ENCODE data around the gene CGB3.
A peak's percentile ranks its signal among the peaks of the same experiment; 100 is the strongest.

Gene CGB3

DNA sequence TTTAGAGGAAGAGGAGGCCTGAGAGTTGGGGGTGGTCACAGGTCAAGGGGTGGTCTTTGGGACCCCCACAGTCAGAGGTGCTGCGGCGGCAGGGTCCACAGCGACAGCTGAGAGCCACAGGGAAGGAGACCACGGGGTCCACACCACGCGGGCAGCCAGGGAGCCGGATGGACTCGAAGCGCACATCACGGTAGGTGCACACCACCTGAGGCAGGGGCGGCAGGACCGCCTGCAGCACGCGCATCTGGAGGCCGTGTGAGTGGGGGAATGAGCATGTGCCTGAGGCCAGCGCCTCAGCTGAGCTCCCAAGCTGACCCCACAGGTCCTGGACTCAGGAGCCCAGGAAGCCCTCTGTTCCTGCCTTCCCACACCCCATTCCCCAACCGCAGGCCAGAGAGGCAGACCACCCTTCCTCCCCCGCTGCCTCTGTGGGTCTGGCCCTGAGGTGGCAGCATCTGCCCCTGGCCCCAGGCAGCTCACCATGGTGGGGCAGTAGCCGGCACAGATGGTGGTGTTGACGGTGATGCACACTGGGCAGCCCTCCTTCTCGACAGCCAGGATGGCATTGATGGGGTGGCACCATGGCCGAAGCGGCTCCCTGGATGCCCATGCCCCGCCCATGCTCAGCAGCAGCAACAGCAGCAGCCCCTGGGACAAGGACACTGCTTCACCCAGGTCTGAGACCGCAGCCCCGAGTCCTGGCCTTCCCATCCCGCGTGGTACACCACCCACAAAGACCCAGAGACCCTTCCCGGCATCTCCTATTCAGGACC lies 7.9 kb downstream of the CGB3 start:
- no peak for DNase-seq (ENCODE audit: low read depth in 2 of 3, low spot score in 2 of 3)

DNA sequence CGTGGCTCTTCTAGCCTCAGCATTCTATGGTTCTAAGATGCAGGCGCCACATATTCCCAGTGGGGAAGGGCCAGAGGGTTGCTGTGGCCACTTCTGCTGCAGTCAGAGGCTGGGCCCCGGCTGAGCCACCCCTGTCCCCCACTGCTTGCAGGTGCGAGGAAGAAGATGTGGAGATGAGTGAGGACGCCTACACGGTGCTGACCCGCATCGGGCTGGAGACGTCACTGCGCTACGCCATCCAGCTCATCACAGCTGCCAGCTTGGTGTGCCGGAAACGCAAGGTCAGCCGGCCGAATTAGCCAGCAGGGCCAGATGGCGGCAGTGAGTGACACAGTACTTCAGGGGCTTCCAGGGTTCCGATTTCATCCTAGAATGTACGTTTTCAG lies 9.3 kb downstream of the CGB3 start:
- DNase-seq (ENCODE audit: low read depth in 2 of 3, low spot score in 2 of 3), result no peak

DNA sequence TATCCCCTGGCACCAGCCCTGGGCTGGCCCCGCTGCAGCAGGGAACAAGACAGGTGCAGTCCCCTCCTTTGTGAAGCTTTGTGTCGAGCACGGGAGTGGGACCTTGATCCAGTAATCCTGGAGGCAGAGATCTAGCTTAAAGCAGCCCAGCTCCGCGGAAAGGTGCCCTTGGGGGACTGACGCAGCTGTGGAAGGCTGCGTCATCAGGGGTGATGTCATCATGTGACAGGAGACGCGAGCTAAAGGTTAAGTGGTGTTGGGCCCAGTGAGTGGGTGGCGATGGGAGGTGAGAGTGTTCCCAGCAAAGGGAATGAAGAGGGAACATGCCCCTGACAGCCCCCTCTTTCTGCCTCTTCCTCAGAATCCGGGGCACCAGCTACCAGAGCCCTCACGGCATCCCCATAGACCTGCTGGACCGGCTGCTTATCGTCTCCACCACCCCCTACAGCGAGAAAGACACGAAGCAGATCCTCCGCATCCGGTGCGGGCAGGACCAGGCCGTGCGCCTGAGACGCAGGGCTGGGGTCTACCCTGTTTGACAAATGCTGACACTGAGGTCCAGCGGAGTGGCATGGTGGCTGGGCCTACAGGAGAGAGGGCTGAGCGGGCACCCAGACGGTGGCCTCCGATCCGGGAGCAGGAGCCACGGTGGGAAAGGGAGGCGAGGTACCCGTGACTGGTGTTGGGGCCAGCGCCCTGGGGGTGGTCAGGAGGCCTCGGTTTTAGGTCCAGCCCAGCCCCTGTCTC lies 9.8 kb downstream of the CGB3 start:
- DNase-seq (ENCODE audit: low read depth in 2 of 3, low spot score in 2 of 3), result no peak

DNA sequence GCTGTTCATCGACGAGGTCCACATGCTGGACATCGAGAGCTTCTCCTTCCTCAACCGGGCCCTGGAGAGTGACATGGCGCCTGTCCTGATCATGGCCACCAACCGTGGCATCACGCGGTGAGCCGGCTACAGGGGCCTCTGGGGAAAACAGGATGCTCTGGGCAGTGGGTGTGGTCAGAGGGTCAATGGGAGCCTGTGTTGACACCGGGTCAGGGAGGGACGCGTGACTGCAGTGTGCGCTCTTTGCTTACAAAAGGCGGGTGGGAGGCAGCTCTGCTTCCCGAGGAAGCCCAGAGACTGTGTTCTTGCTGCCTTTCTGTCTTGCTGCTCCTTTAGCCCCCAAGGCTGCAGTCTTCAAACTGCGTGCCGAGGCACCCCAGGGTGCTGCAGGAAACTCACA lies 12.9 kb downstream of the CGB3 start:
- DNase-seq (ENCODE audit: low read depth in 2 of 3, low spot score in 2 of 3), result no peak

DNA sequence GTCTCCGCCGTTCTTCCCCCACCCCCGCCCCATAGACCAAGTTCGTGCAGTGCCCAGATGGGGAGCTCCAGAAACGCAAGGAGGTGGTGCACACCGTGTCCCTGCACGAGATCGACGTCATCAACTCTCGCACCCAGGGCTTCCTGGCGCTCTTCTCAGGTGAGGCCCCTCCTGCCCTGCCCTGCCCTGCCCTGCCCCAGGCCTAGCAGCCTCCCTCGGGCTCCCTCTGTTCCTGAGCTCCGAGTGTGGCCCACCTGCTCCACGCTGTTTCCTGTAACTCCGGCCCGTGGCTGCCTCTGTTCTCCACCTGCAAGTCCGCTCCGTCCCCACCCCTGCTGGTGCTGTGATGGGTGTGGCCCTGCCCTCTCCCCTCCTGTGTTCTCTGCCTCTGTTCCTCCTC lies 13.7 kb downstream of the CGB3 start:
- DNase-seq (ENCODE audit: low read depth in 2 of 3, low spot score in 2 of 3), result no peak

DNA sequence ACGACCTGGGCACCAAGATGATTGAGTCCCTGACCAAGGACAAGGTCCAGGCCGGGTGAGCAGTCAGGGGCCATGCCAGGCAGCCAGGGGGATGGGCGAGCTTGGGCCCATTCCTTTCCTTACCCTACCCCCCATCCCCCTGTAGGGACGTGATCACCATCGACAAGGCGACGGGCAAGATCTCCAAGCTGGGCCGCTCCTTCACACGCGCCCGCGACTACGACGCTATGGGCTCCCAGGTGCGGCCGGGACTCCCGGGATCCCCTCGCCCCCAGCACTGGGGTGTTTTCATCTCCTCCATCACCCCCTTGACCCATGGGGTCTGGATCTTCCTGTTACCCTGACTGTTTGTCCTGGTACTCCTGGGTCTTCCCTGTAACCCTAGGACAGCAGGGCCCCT lies 14.3 kb downstream of the CGB3 start:
- DNase-seq (ENCODE audit: low read depth in 2 of 3, low spot score in 2 of 3), result no peak

DNA sequence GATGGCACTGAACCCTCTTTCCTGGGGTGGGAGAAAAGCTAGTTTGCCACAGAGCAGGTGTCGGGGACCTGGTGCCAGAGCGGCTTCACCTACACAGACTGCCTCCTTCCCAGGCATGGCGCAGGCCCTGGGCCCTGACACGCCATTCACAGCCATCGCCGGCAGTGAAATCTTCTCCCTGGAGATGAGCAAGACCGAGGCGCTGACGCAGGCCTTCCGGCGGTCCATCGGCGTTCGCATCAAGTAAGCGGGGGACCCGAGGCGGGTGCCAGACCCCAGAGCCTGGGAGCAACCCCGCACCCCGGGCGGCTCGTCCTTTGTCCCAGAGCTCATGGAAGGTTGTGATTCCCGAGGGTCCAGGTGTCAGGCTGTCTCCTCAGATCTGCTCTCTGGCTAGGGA lies 17.2 kb downstream of the CGB3 start:
- no peak for DNase-seq (ENCODE audit: low read depth in 2 of 3, low spot score in 2 of 3)

DNA sequence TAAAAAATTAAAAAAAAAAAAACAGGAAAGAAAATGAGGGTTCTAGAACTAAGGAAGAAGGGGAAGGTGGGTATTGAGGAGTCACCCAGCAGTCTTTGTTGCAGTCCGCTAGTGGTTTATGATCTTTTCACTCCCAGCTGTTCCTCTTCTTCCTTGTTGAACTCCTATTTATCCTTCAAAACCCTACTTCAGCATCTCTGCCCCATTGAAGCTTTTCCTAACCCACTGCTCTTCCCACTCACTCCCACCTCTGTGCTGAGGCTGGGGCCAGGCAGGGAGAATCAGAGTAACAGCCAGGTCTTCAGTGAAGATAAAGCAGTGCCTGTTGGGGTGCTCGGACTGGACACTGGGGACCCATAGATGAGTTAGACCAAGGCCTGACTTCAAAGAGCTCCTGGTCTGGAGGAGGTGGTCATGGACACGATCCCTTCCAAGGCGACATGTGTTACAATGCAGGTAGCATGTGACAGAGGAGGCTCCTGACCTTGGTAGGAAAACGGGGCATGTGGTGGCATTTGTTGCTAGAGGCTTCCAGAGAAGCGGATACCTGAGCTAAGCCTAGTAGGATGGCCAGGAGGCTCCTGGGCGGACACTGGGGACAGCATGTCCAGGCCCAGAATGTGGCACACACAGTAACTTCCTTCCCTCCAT lies 19.0 kb downstream of the CGB3 start:
- DNase-seq (ENCODE audit: low read depth in 2 of 3, low spot score in 2 of 3), result no peak

DNA sequence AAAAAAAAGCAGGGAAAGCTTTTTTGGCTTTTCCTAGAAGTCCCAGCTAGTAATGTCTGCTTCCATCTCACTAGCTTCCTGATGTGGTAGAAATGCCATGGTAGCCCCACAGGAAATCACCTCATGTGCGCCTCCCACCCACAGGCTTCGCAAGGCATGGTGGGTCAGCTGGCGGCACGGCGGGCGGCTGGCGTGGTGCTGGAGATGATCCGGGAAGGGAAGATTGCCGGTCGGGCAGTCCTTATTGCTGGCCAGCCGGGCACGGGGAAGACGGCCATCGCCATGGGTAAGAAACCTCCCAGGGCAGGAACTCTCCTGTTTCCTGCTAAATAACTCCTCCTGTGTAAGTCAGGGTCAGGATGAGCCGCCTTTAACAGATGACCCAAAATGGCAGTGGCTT lies 20.0 kb downstream of the CGB3 start:
- DNase-seq (ENCODE audit: low read depth in 2 of 3, low spot score in 2 of 3), result no peak

DNA sequence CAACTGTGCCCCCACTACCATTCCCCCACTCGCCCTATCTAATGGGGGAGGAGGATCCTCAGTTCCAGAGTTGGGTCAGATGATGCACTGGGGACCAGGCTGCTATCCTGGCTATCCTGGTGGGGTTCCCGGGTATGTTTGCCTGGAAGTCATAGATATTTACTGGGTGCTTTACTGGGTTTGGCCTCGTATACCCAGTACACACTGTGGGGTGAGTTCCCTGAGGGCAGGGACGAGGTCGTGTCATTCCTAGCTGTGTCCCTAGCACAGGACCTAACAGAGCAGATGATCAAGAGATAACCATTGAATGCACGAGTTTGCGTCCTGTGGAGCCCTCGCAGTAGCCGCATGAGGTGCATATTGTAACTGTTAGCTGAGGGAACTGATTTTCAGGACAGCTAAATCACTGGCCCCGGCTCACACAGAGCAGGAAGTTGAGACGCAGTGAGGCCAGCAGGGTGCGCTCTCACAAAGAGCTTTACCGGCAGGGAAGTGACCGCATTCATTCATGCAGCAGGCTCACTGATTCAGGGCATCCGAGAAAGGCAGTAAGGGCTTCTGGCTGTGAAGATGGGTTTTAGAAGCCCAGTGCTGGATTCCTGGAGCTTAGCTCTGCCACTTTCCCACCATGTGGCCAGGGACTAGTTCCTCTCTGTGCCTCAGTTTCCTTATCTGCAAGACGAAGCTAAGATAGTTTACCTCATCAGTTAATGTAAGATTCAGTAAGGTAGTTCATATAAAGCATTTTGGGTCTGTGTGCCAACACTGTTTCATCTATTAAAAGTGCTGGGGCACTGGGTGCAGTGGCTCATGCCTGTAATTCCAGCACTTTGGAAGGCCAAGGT lies 24.4 kb downstream of the CGB3 start:
- peak in 1 of 3 experiments; percentile 49 for DNase-seq (ENCODE audit: low read depth in 2 of 3, low spot score in 2 of 3)

DNA sequence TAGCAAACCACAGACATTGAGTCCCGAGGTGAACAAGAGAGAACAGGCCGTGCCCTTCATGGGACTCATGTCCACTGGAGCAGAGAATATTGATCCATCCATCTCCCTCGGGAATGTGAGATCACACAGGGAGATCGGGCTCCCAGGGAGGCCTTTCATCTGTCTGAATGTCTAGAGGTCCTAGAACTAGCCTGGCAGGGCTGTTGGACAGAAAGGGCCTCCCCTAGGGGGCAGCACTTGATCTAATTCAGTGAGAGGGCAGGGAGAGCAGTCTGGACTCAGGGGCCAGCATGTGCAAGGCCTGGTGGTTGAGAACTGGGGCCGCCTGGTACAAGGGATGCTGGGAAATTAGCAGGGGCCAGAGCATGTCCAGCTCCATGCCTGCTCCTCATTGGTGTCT lies 26.2 kb downstream of the CGB3 start:
- DNase-seq (ENCODE audit: low read depth in 2 of 3, low spot score in 2 of 3), result no peak

DNA sequence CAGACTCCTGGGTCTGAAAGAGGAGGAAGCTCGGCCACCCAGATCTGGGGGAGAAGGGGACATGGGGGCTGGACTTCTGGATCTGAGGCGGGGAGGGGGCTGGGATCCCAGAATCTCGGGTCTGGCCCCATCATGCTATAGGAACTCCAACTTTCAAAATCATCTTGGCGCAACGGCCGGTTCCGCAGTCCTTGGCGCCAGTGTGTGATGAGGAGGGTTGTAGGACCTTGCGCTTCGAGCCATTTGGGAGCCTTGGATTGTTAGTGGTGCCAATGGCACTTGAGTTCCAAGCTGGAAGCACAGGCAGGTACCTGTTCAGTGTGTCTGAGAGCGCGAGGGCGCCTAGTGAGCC lies 30.1 kb downstream of the CGB3 start:
- DNase-seq (ENCODE audit: low read depth in 2 of 3, low spot score in 2 of 3), result no peak

DNA sequence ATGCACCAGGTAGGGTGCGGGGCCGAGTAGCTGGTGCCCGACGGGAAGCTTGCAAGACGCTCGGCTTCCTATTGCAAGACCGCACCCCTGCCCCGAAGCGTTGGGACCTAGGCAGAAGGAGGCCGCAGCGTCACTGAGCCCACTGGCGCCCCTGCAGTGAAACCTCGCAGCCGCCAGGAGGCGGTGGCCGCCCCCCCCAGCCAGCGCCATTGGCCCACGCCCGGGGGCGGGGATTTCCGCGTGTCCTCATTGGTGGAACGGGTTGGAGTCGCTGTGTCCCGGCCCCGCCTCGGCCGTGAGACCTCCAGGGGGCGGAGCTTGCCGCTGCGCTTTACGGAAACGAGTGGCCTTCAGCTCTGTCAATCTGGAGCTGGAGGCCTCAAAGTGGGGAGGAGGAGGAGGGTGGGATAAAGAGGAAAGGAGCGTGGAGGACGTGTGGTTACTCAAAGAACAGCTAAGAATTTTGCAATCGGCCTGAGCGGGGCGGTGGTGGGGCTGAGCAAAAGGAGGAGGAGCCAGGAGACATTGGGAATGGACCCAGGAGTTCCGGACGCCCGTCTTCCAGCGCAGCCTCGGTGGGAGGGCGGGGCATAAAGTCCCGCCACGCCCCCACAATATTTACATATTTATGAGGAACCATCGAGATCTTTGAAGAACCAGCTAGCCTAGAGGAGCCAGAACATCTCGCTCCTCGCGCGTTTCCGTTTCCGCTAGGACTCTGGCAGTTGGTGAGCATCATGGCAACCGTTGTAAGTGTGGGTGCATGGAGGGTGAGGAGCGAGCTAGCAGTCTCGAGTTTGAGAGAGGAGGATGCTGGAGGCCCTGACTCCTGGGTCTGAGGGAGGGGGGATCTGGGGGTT lies 30.7 kb downstream of the CGB3 start, which contains the start of the genes GYS1 and RUVBL2:
TSS of gene GYS1 (minus strand) at position 135 of the 860 bp plus-strand sequence. CDS start 197 bp downstream, outside the sequence.
TSS of gene RUVBL2 (plus strand) at position 713 of the 860 bp plus-strand sequence. CDS start at position 738, 25 bp downstream.
- peak; percentile 97 to 99 (median 98) for DNase-seq (ENCODE audit: low read depth in 2 of 3, low spot score in 2 of 3)

DNA sequence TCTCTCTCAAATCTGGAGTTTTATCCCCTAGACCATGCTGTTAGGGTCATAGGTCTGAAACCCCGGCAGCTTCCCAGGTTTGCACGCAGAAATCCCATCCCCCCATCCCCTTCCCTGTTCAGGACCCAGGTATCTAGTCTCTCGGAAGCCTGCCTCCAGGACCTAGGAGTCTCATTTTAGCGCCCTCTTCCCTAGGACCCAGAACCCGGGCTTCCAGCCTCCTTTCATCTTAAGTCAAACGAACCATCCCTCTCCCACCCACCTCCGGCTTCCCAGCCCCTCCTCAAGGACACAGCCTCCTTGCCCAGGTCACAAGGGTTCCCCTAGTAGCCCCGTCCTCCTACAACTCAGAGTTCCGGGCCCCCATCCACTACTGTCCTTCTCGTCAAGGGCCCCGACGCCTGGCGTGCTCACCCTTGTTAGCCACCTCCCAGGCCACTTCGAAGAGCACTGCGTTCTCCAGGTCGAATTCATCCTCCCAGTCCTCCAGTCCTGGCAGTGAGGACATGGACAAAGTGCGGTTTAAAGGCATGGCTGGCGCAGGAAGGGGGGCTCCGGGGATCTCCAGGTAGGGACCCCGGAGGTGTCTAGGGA lies 31.5 kb downstream of the CGB3 start:
- DNase-seq (ENCODE audit: low read depth in 2 of 3, low spot score in 2 of 3), result no peak

DNA sequence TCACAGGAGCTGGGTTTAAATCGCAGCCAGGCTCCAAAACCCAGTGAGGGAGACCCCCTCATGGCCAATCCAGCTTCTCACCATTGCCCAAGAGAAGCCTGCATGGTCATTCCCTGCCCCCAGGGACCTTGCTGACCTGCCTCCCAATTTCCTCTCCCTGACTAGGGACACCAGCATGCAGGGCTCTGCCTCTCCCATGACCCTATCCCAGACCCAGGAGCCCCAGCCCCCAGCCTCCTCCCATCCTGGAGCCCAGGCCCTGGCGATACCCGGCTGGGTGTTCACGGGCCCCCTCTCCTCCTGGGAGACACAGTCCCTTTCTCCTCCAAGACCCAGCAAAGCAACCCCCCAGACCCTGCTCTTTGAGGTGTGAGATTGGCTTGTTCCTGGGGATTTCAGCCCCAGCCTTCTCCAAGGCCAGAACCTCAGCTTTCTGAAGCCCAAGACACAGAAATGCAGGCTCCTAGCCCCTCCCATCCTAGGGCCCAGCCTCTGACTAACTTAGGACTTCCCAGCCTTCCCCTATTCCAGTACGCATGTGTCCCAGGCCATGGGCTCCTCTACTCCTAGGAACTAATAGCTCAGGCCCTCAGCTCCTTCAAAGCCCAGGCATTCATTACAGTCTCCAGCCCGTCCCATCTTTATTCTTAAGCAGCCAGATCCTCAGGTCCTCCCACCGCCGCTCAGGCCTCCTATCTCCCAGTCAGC lies 32.1 kb downstream of the CGB3 start:
- DNase-seq (ENCODE audit: low read depth in 2 of 3, low spot score in 2 of 3), result no peak

DNA sequence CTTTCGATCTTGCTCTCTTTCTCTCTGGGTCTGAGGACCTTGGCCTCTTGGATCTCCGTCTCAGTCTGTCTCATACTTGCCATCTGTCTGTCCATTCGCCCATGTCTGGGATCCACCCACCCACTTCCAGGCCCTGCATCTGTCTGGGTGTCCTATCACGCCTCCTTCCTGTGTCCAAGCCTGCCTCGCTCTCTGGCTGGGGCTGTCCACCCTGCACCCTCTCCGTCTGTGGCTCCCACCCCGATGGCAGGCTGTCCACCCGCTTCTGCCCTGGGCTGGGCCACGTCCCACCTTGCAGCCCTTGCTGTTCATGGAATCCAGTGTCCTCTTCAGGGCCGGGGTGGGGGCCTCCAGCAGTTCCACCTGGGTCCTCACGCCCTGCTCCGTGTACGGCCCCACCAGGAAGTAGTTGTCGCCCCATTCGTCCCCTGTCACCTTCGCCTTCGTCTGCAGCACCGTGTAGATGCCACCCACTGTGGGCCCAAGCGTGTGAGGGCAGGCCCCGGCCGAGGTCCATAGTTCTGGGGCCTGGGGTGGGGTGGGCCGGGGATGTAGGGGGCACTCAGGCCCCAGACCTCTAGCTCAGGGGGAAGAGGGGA lies 33.0 kb downstream of the CGB3 start:
- DNase-seq (ENCODE audit: low read depth in 2 of 3, low spot score in 2 of 3), result no peak

DNA sequence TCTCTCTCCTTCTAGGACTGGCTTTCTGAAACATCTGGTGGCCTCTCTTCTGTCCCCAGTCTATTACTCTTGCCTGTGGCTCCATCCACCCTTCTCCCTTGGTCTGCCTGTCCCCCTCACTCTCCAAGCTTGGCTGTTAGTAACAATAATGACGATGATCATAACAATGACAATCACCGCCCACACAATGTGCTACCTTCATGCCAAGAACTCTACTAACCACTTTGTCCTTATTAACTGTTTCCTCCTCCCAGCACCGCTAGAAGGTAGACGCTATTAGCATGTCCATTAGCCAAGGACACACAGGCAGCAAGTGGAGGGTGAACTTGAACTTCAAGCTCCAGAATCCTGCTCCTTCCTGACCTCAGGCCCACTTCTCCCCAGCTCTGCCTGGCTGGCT lies 33.7 kb downstream of the CGB3 start:
- no peak for DNase-seq (ENCODE audit: low read depth in 2 of 3, low spot score in 2 of 3)

DNA sequence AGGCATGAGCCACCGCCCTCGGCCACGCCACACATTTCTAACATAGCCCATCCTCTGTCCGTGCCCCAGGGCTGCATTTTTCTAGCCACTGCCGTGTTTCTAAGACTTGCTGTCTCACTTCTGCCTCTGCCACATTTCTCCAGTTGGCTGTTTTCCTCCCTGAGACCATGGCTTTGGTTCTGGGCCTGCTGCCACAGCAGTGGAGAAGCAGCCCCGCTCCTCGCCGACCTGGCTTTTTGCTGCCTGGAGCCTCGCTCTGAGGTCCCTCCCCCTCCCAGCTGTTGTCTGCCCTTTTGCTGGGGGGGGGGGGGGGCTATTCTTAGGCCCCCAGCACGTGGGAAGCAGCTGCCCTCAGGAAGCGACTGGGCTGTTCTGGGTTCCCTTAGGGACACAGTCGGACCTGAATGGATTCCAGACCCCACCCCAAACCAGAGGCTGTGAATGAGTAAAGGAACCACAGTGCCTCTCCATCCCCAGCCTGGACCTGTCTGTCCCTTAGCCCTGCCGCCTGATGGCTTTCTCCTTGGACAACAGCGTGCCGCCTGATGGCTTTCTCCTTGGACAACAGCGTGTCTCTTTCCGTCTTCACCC lies 34.3 kb downstream of the CGB3 start:
- DNase-seq (ENCODE audit: low read depth in 2 of 3, low spot score in 2 of 3), result no peak
